Uterus (tissue), 2 donors: ENCODE results near the gene DCTN3.

Experiments used
- POLR2A ChIP-seq, 2 donors: fragments of 450-650 bp; IDR thresholded peaks; one replicate each; pipeline ENCODE4 v1.6.1; 2016; ENCODE audit warnings: antibody characterized with exemption in 2 of 2, mild to moderate bottlenecking in 1 of 2, moderate library complexity in 1 of 2
- TF ChIP-seq, protein P1 (sequence below), 4 experiments: fragments of 200-600 bp in 2 of 4; fragments of 450-650 bp in 2 of 4; sonication (generic) in 2 of 4; IDR thresholded peaks; one replicate each; pipeline ENCODE4 v1.5.1; 2016 to 2019; ENCODE audit warnings: antibody characterized with exemption in 4 of 4, mild to moderate bottlenecking in 2 of 4, moderate library complexity in 1 of 4

DNA sequence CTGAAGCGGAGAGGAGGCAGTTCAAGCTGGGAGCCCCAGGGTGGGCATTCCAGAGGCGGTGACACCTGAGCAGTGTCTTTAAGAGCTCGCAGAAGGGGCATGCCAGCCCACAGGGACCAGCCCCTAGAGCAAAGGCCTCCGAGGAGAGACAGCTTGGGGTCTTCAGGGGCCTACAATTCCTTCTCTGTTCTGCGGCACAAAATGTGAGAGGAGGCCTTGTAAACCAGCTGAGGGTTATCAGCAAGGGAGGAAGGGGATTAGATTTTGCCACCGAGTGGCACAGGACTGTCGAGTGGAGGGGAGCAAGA lies 17.8 kb upstream of the DCTN3 start:
- TF ChIP-seq, protein P1, sequence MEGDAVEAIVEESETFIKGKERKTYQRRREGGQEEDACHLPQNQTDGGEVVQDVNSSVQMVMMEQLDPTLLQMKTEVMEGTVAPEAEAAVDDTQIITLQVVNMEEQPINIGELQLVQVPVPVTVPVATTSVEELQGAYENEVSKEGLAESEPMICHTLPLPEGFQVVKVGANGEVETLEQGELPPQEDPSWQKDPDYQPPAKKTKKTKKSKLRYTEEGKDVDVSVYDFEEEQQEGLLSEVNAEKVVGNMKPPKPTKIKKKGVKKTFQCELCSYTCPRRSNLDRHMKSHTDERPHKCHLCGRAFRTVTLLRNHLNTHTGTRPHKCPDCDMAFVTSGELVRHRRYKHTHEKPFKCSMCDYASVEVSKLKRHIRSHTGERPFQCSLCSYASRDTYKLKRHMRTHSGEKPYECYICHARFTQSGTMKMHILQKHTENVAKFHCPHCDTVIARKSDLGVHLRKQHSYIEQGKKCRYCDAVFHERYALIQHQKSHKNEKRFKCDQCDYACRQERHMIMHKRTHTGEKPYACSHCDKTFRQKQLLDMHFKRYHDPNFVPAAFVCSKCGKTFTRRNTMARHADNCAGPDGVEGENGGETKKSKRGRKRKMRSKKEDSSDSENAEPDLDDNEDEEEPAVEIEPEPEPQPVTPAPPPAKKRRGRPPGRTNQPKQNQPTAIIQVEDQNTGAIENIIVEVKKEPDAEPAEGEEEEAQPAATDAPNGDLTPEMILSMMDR (IDR thresholded peaks at IDR 0.05), result no peak
- TF ChIP-seq POLR2A (IDR thresholded peaks at IDR 0.05), result no peak
